ENCODE results near the gene NDST4. TPM values are rescaled to one million over a fixed set of nuclear protein-coding genes. Genes with fewer than 3 reads are reported as not detected.

The NDST4 gene
- total and polyA plus RNA-seq, 2 of the 4 experiments (the other 2 are of a cell fraction): not detected

DNA sequence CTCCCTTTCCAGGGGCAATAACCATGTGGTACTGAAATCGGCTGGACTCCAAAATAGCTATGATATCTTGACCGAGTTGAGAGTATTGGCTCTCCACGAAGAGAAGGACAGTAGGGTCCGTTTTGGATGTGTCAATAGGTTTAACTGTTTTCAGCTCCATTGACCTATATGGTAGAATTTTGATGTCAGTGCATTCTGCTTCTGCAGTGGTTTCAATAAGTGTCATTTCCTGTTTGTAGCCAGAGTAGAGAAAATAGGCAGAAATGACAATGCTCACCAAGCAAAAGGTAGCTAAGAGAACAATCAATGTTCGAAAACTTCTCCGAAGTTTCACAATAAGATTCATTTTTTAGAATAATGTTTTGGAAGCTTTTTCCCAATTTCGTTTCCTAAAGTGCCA, 36.7 kb downstream of the NDST4 start:
- Histone ChIP-seq H3K27ac (ENCODE audit: insufficient read depth, low read length) (no peak overlapping the region), H3K4me2 (ENCODE audit: low read depth, low read length) (no peak overlapping the region), H4K8ac (ENCODE audit: low read depth in 2 of 2, low read length in 2 of 2) (no peak overlapping the region), H3K56ac (ENCODE audit: extremely low read depth, insufficient read depth, low read length) (no peak overlapping the region), H2AK5ac (ENCODE audit: low read depth, low read length) (no peak overlapping the region), H2BK120ac (ENCODE audit: low read depth, low read length) (no peak overlapping the region), H2AFZ (replicated peaks; ENCODE audit: low read length, poor library complexity) (no peak overlapping the region), H3K14ac (replicated peaks; ENCODE audit: low read depth, low read length) (no peak overlapping the region), H4K5ac (ENCODE audit: low read depth, low read length) (no peak overlapping the region), H3K4ac (ENCODE audit: low read depth, low read length) (no peak overlapping the region), H3K9me1 (ENCODE audit: insufficient read depth, low read length) (no peaks in the 10 kb centered on the region), H4K91ac (ENCODE audit: insufficient read depth, low read depth, low read length) (no peak overlapping the region), H2BK5ac (ENCODE audit: low read depth, low read length, poor library complexity, severe bottlenecking) (no peak overlapping the region), H3K79me1 (ENCODE audit: low read depth in 1 of 2, low read length in 2 of 2) (no peaks in the 10 kb centered on the region), H2BK15ac (ENCODE audit: low read depth, low read length) (no peak overlapping the region), H3K4me1 (ENCODE audit: control insufficient read depth, insufficient read depth, low read length) (no peaks in the 10 kb centered on the region), H2BK20ac (ENCODE audit: low read depth, low read length) (no peak overlapping the region), H3K18ac (ENCODE audit: low read depth, low read length) (no peak overlapping the region), H3K23ac (ENCODE audit: low read depth, low read length) (no peak overlapping the region), H3K4me3 (ENCODE audit: insufficient read depth, low read depth, low read length) (no peak overlapping the region), H3K9ac (ENCODE audit: low read depth, low read length) (no peak overlapping the region), H3K27me3 (ENCODE audit: control insufficient read depth, insufficient read depth, low read length) (no peaks in the 10 kb centered on the region), H4K20me1 (ENCODE audit: insufficient read depth, low read length) (no peaks in the 10 kb centered on the region), H3K9me3 (ENCODE audit: control insufficient read depth, insufficient read depth, low read length) (no peaks in the 10 kb centered on the region), H3K36me3 (ENCODE audit: control insufficient read depth, insufficient read depth, low read length) (no peaks in the 10 kb centered on the region), H2AK9ac (replicated peaks; ENCODE audit: low read depth, low read length, poor library complexity) (no peak overlapping the region)
- no TSS peak for BruUV-seq (replicated peaks)
- in situ Hi-C loops (cut with MboI; ENCODE audit: low sequenced_read_pairs) (no loop called here), dilution Hi-C loops (cut with HindIII; ENCODE audit: low sequenced_read_pairs, unreplicated experiment) (no loop called here), intact Hi-C loops (cut with micrococcal nuclease) (no loop called here)
- WGBS, 2 experiments (ENCODE audit: extremely low coverage in 2 of 2, insufficient read length in 1 of 2): no CpG with 5 or more reads among the region's 7 CpGs
- TF ChIP-seq RAD21 (IDR thresholded peaks at IDR 0.05; ENCODE audit: low read length) (no peak), CHD1 (IDR thresholded peaks at IDR 0.05; ENCODE audit: low read depth, low read length) (no peak), FOS (IDR thresholded peaks at IDR 0.05; ENCODE audit: low read depth, low read length) (no peak), MAZ (IDR thresholded peaks at IDR 0.05; ENCODE audit: borderline replicate concordance, low read depth, low read length) (no peak), SMC3 (IDR thresholded peaks at IDR 0.05; ENCODE audit: low read depth, low read length) (no peak), USF2 (IDR thresholded peaks at IDR 0.05; ENCODE audit: low read depth, low read length) (no peak), CTCF (conservative IDR thresholded peaks at IDR 0.05; ENCODE audit: low read depth, low read length) (no peak), BHLHE40 (IDR thresholded peaks at IDR 0.05; ENCODE audit: low read depth, low read length) (no peak), MAFK (IDR thresholded peaks at IDR 0.05; ENCODE audit: low read depth, low read length) (no peak), POLR2A (IDR thresholded peaks at IDR 0.05; ENCODE audit: low read depth, low read length) (no peak)
- TF ChIP-seq, protein P1, sequence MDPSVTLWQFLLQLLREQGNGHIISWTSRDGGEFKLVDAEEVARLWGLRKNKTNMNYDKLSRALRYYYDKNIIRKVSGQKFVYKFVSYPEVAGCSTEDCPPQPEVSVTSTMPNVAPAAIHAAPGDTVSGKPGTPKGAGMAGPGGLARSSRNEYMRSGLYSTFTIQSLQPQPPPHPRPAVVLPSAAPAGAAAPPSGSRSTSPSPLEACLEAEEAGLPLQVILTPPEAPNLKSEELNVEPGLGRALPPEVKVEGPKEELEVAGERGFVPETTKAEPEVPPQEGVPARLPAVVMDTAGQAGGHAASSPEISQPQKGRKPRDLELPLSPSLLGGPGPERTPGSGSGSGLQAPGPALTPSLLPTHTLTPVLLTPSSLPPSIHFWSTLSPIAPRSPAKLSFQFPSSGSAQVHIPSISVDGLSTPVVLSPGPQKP (IDR thresholded peaks at IDR 0.05; ENCODE audit: borderline replicate concordance, low read depth, low read length): no peak
- ATAC-seq (ENCODE audit: low read depth) (no peak), DNase-seq (no peak)
- ChIA-PET CTCF (no interaction called here), POLR2A (ENCODE audit: unreplicated experiment) (no interaction called here)
